Left lung (tissue), 14 donors: Measurements from ENCODE around the gene LSM4. TPM values are rescaled to one million over a fixed set of nuclear protein-coding genes. Genes with fewer than 3 reads are reported as not detected.

ENCODE experiments used
- ATAC-seq: fragments of 200-7000 bp; cut with Tn5 transposase; one replicate; pipeline ENCODE4 v1.9.1; 2020; ENCODE audit warnings: moderate library complexity
- DNase-seq, 4 donors: peaks; one replicate each; pipeline ENCODE4 v3.0.0-alpha.2; 2013 to 2020
- H3K27ac ChIP-seq, 2 donors: fragments of 200-600 bp; sonication (generic) in 1 of 2; one replicate each; pipeline versions ENCODE4 v1.5.0 to v1.8.0; 2020 to 2021
- H3K27me3 ChIP-seq, 2 donors: fragments of 200-600 bp; sonication (generic) in 1 of 2; one replicate each; pipeline versions ENCODE4 v1.5.0 to v1.8.0; 2020 to 2021
- H3K36me3 ChIP-seq, 2 donors: fragments of 200-600 bp; sonication (generic) in 1 of 2; one replicate each; pipeline versions ENCODE4 v1.5.0 to v1.8.0; 2020 to 2021
- H3K4me1 ChIP-seq, 2 donors: fragments of 200-600 bp; one replicate each; pipeline ENCODE4 v1.8.0; 2021
- H3K4me3 ChIP-seq, 2 donors: fragments of 200-600 bp; sonication (generic) in 1 of 2; one replicate each; pipeline versions ENCODE4 v1.5.0 to v1.8.0; 2020 to 2021; ENCODE audit warnings: mild to moderate bottlenecking in 1 of 2
- H3K9me3 ChIP-seq, 2 donors: fragments of 200-600 bp; sonication (generic) in 1 of 2; one replicate each; pipeline versions ENCODE4 v1.5.0 to v1.8.0; 2020 to 2021
- intact Hi-C, 2 donors: fragments of 100-400 bp; cut with DNase I; formaldehyde crosslinking; loops; one replicate each; pipeline versions ENCODE4 v1.11.2 to v1.14.2; 2022
- long read RNA-seq, 12 donors: library from polyadenylated mRNA in 2 of 12; unstranded in 2 of 12; transcript quantifications; one replicate each; pipeline ENCODE4 v2.0.0 and lab custom pipeline, GENCODE V29; 2019 to 2026
- polyA plus RNA-seq, 6 donors: library from polyadenylated mRNA; unstranded; fragments of 120-200 nt; gene quantifications; one replicate each; pipeline ENCODE4 v1.2.1, GENCODE V29; 2013; ENCODE audit not compliant: insufficient read length in 6 of 6
- total RNA-seq, 2 donors: library from RNA; stranded (reverse); fragmentation: NEBNext Ultra II Directional; extraction: Animal tissue kit (Norgen Biotek cat#: 25700); gene quantifications; one replicate each; pipeline ENCODE4 v1.2.1, GENCODE V29; 2021
- TF ChIP-seq, protein P1 (sequence below), 2 donors: fragments of 200-600 bp; sonication (generic) in 1 of 2; IDR thresholded peaks; one replicate each; pipeline versions ENCODE4 v1.5.0 to v1.8.0; 2021; ENCODE audit warnings: antibody characterized with exemption in 2 of 2
- donor health status: DM: no; HTN: yes; CAD: no.
- donor health status: DM: no; HTN: no; CAD: no.

Gene LSM4
- total RNA-seq (100 to 1,000 TPM in 1 of 2 donors, 10 to 100 TPM in 1; 87.8 to 121 TPM), polyA plus RNA-seq (10 to 100 TPM; 72.7 to 95.5 (median 78.7) TPM)
- long read RNA-seq, donor 1, transcript LSM4-203 (5 exons, 1,908 nt), result major isoform, 99 of 207 reads
- long read RNA-seq, donor 1, partial matches to known transcripts, result 92 of 207 reads
- long read RNA-seq, donor 1, other reads (novel, unspliced or antisense), result 11 of 207 reads
- long read RNA-seq, donor 2, transcript LSM4-203 (5 exons, 1,908 nt), result major isoform, 83 of 203 reads
- long read RNA-seq, donor 2, partial matches to known transcripts, result 112 of 203 reads
- long read RNA-seq, donor 2, other reads (novel, unspliced or antisense), result 5 of 203 reads
- long read RNA-seq, donor 3, transcript LSM4-203 (5 exons, 1,908 nt), result major isoform, 70 of 145 reads
- long read RNA-seq, donor 3, partial matches to known transcripts, result 75 of 145 reads
- long read RNA-seq, donor 3, other reads (novel, unspliced or antisense), result 0 of 145 reads
- long read RNA-seq, donor 4, transcript LSM4-203 (5 exons, 1,908 nt), result major isoform, 104 of 117 reads
- long read RNA-seq, donor 4, partial matches to known transcripts, result 8 of 117 reads
- long read RNA-seq, donor 4, other reads (novel, unspliced or antisense), result 5 of 117 reads
- long read RNA-seq, donor 5, transcript LSM4-203 (5 exons, 1,908 nt), result major isoform, 74 of 87 reads
- long read RNA-seq, donor 5, partial matches to known transcripts, result 13 of 87 reads
- long read RNA-seq, donor 5, other reads (novel, unspliced or antisense), result 0 of 87 reads
- long read RNA-seq, donor 6, transcript LSM4-203 (5 exons, 1,908 nt), result major isoform, 110 of 135 reads
- long read RNA-seq, donor 6, partial matches to known transcripts, result 21 of 135 reads
- long read RNA-seq, donor 6, other reads (novel, unspliced or antisense), result 0 of 135 reads
- long read RNA-seq, donor 7, transcript LSM4-203 (5 exons, 1,908 nt), result major isoform, 44 of 44 reads
- long read RNA-seq, donor 7, partial matches to known transcripts, result 0 of 44 reads
- long read RNA-seq, donor 7, other reads (novel, unspliced or antisense), result 0 of 44 reads
- long read RNA-seq, donor 8, transcript LSM4-203 (5 exons, 1,908 nt), result major isoform, 48 of 50 reads
- long read RNA-seq, donor 8, partial matches to known transcripts, result 0 of 50 reads
- long read RNA-seq, donor 8, other reads (novel, unspliced or antisense), result 0 of 50 reads
- long read RNA-seq, donor 9, partial matches to known transcripts, result 0 of 1 reads
- long read RNA-seq, donor 9, other reads (novel, unspliced or antisense), result 0 of 1 reads
- long read RNA-seq, donor 10, transcript LSM4-203 (5 exons, 1,908 nt), result major isoform, 289 of 310 reads
- long read RNA-seq, donor 10, partial matches to known transcripts, result 8 of 310 reads
- long read RNA-seq, donor 10, other reads (novel, unspliced or antisense), result 13 of 310 reads
- long read RNA-seq, donor 11, result 0 reads
- long read RNA-seq, donor 12, transcript LSM4-203 (5 exons, 1,908 nt), result major isoform, 56 of 221 reads
- long read RNA-seq, donor 12, partial matches to known transcripts, result 151 of 221 reads
- long read RNA-seq, donor 12, other reads (novel, unspliced or antisense), result 11 of 221 reads

DNA sequence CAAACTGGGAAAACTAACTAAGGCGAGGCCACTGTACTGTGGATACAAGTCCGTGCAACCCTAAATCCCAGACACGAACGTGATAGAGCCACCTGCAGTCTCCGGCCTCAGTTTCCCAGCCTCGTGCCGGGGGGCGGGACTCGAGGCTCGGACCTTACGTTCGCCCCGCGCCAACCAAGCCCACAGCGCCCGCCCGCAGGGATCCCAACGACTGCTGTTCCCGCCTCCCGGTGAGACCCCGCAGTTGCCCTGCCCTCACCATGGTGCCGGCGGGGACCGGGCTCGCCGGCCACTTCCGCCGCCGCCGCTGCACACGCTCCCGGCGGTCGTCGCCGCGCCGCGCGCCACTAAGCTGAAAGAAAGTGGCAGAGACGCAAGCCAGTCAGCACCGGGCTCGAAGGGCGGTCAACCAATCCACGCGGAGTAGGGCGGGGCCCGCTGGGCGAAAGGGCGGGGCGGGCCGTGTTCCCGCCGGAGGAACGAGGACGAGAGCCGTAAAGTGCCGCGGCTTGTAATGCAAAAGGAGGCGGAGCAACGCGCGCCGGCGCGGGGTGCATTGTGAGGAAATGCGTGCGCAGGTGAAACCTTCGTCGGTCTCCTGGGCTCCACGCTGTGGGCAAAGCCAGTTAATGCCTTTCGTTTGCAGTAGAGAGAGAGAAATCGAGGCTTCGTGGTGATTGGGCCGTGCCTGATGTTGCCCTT is at the start of gene LSM4:
TSS of gene LSM4 (minus strand) at position 318 of the 702 bp plus-strand sequence. CDS start at position 262, 56 bp downstream.
- intact Hi-C loops, result no loop called here
- H3K9me3 ChIP-seq, result no peaks in the 10 kb centered on the region
- peak within 1 kb of the TSS; percentile 81 to 91 for H3K27ac ChIP-seq
- peaks cover 32 to 60% of the 10 kb centered on the region in 2 donors for H3K4me1 ChIP-seq
- peak; percentile 94 to 98 (median 98) for DNase-seq
- peak; percentile 94 for ATAC-seq
- H3K4me3 ChIP-seq, result peak within 1 kb of the TSS; percentile 58 to 81
- TF ChIP-seq, protein P1, sequence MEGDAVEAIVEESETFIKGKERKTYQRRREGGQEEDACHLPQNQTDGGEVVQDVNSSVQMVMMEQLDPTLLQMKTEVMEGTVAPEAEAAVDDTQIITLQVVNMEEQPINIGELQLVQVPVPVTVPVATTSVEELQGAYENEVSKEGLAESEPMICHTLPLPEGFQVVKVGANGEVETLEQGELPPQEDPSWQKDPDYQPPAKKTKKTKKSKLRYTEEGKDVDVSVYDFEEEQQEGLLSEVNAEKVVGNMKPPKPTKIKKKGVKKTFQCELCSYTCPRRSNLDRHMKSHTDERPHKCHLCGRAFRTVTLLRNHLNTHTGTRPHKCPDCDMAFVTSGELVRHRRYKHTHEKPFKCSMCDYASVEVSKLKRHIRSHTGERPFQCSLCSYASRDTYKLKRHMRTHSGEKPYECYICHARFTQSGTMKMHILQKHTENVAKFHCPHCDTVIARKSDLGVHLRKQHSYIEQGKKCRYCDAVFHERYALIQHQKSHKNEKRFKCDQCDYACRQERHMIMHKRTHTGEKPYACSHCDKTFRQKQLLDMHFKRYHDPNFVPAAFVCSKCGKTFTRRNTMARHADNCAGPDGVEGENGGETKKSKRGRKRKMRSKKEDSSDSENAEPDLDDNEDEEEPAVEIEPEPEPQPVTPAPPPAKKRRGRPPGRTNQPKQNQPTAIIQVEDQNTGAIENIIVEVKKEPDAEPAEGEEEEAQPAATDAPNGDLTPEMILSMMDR (IDR thresholded peaks at IDR 0.05), result no peak
- no peaks in the 10 kb centered on the region for H3K27me3 ChIP-seq
- no peaks in the 10 kb centered on the region for H3K36me3 ChIP-seq

DNA sequence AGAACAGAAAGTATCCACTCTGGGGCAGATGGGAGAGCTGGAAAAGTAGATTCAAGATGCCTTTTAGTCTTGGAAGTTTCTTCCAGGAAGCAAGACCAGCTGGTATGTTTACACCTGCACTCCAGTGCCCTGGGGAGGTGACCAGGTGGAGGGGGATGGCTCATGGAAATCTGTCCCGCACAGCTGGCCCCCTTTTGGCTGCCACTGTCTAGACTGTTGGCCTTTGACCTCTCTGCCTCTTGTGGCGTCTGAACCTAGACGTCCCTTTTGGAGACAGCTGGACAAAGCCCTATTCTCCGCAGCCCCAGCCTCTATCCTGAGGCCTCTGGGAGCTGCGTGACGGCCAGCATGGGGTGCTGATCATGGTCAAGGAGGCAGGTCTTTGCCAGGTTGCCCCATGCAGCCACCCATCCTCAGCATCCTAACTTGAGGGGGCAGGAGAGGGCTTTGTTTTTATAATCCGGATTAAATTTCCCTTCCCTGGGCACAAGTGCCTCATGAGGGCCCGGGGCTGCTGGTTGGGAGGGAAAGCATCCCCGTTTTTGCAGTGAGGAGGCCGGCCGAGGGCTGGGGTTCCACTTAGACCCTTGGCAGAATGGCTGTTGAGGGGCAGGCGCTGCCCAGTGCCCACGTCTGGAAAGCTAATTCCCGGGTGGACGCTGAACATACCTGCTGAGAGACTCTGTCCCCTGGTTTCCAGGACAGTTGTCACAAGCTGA is 45.8 kb upstream of the LSM4 start:
- Histone ChIP-seq H3K9me3 (no peaks in the 10 kb centered on the region), H3K36me3 (no peaks in the 10 kb centered on the region), H3K27me3 (no peaks in the 10 kb centered on the region), H3K4me1 (peaks cover 14 to 55% of the 10 kb centered on the region in 2 donors), H3K4me3 (no peak overlapping the region), H3K27ac (peak overlapping the region; percentile 13 to 59)
- intact Hi-C loops, result no loop called here
- TF ChIP-seq, protein P1 (IDR thresholded peaks at IDR 0.05), result no peak
- ATAC-seq (peak; percentile 64), DNase-seq (peak in 1 of 4 donors; percentile 62)

DNA sequence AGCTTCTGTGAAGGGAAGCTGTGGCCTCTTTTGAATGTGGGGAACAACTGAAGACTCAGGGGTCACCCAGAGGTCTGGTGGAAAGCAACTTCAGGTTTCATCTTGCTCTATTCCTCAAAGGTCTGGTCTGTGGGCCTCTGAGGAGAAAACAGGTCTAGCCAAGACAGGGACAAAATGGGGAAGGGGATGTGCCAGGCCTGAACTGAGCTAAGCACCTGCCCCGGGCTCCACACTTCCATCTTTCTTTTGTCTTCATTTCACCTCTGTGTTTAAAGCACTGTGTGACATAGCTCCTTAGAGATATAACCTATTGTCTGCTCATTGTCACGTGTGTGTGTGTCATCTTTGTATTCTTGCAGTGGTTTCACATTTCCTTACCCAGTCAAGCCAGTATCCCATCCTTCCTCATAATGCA is 43.2 kb upstream of the LSM4 start:
- ATAC-seq (no peak), DNase-seq (no peak)
- Histone ChIP-seq H3K36me3 (peaks cover 0 to 16% of the 10 kb centered on the region in 2 donors), H3K4me1 (peaks cover 10 to 44% of the 10 kb centered on the region in 2 donors), H3K4me3 (no peak overlapping the region), H3K27me3 (no peaks in the 10 kb centered on the region), H3K27ac (peak overlapping the region; percentile 85 to 90), H3K9me3 (no peaks in the 10 kb centered on the region)
- TF ChIP-seq, protein P1 (IDR thresholded peaks at IDR 0.05), result no peak
- intact Hi-C loops, result no loop called here
